ENCODE results near the gene GINS3.

DNA sequence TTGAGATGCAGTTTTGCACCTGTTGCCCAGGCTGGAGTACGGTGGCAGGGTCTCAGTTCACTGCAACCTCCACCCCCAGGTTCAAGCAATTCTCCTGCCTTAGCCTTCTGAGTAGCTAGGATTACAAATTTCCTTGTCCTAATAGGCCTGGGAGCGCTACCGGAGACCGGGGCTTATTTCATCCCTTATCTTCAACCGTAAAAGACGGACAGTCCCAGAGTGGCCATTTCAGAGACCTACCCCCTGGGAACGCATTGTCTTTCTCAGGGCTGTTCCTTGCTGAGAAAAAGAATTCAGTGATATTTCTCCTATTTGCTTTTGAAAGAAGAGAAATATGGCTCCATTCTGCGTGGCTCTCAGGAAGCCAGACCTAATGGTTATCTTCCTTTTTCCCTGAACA lies 39.6 kb upstream of the GINS3 start:
- TF ChIP-seq, protein P1, sequence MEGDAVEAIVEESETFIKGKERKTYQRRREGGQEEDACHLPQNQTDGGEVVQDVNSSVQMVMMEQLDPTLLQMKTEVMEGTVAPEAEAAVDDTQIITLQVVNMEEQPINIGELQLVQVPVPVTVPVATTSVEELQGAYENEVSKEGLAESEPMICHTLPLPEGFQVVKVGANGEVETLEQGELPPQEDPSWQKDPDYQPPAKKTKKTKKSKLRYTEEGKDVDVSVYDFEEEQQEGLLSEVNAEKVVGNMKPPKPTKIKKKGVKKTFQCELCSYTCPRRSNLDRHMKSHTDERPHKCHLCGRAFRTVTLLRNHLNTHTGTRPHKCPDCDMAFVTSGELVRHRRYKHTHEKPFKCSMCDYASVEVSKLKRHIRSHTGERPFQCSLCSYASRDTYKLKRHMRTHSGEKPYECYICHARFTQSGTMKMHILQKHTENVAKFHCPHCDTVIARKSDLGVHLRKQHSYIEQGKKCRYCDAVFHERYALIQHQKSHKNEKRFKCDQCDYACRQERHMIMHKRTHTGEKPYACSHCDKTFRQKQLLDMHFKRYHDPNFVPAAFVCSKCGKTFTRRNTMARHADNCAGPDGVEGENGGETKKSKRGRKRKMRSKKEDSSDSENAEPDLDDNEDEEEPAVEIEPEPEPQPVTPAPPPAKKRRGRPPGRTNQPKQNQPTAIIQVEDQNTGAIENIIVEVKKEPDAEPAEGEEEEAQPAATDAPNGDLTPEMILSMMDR (IDR thresholded peaks at IDR 0.05), result no peak
- no peak for TF ChIP-seq POLR2A (IDR thresholded peaks at IDR 0.05)

Measured in uterus (tissue), 2 donors.